CD4-positive, alpha-beta T cell treated with Interleukin-21 for 1 hour (primary cell): ENCODE measurements around the gene EMID1.

Experiments
- DNase-seq: peaks from one replicate; pipeline ENCODE4 v3.0.0-alpha.2; 2020

EMID1 gene

DNA sequence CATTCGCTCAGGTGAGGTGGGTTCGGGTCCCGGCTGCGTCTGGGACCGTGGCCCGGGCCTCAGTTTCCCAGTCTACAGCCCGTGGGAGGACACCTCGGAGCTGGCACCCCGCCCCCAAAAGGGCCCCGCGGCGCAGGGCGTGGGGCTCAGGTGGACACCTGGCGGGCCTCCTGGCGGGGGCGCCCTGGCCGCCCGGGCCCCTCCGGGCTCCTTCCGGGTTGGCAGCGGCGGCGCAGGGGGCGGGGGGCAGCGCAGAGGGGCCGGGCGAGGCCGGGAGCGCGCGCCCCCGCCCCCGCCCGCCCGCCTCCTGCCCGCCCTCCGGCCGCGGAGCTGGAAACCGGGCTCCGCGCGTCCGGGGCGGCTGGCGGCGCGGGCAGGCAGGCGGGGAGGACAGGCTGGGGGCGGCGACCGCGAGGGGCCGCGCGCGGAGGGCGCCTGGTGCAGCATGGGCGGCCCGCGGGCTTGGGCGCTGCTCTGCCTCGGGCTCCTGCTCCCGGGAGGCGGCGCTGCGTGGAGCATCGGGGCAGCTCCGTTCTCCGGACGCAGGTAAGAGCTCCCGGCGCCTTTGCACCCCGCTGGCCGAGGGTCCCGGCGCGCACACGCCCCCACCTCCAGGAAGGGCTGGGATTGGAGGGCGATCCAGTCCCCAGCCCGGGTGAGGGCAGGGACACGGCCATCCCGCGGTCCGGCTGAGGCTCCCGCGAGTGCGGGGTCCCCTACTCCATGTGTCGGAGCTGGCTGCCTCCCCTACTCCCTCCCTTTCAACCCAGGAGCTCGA, at the start of gene EMID1:
EMID1 (plus strand) TSS at position 303 of the 778 bp plus-strand sequence; CDS start at position 446, 143 bp downstream.
- peak; percentile 11 for DNase-seq

DNA sequence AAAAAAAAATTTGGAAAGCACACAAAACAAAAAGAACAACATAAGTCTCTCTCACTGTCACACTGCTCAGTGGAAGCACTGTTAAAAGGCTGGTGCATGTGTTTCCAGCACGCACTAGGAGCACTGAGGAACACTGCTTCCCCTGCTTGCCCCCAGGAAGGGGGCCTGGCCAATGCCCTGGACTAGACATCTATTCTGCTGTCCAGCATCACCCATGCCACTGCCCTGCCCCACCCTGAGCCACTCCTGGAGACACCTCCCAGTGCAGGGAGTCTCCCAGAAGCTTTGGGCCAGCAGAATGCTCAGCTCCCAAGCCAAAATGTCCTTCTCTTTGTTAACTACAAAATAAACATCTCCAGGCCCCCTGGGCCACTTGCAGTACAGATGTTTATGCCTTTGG, 49.7 kb upstream of the EMID1 start:
- no peak for DNase-seq

GRCh38 chr22:29156507-29156906, 49.2 kb upstream of the EMID1 start:
- no peak for DNase-seq

- no peak for DNase-seq
These were observed 47.7 kb upstream of the EMID1 start for GRCh38 chr22:29157759-29158535.

DNA sequence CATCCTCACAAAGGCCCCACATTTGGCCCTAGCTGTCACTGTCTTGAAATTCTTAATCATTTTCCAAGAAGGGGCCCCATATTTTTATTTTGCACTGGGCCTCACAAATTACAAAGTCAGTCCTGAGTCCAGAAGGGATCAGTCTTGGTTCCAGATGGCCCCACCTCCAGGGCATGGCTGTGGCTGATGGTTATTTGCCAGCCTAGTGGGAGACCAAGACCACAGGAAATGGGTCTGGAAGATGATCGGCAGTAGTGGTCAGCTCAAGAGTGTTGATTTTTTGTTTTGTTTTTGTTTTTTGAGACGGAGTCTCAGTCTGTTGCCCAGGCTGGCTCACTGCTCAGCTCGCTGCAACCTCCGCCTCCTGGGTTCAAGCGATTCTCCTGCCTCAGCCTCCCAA, 47.1 kb upstream of the EMID1 start:
- DNase-seq = no peak

DNA sequence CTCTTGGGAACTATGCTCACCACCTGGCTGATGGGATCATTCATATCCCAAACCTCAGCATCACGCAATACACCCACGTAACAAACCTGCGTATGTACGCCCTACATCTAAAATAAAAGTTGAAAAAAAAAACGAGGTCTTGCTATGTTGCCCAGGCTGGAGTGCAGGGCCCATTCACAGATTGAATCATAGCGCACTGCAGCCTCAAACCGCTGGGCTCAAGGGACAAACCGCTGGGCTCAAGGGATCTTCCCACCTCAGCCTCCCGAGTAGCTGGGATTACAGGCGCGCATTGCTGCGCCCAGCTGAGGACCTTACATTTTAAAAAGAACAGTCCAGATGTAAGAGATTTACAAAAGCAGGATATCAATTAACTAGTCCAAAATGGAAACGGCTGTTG, 41.9 kb upstream of the EMID1 start:
- DNase-seq = no peak

DNA sequence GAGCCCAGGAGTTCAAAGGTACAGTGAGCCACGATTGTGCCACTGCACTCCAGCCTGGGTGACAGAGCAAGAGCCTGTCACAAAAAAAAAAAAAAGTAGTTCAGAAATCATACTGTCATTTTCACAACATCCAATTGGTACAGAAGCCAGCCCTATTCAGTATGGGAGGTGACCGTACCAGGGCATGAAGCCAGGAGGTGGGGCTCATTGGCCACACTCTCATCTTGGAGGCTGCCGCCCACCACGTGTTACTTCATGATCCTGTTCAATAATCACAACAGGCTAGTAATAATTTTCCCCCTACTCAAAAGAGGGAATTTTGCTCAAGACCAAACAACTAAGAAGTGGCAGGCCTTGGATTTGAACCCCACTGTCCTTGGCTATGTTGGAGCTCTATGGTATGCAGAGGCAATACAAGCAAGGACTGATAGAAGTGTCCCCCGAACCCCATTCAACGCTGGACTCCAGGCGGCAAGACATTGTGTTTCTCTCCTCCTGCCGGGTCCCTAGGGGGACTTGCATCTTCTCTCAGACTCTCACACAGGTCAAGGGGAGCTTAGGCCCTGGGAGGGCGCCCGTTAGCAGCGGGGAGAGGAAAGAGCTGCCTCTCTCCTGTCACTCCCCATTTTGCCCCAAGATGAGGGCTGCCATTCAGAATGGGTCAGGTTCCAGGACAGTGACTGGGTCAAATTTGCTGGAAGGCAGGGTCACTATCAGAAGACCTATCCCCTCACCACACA, 40.2 kb upstream of the EMID1 start:
- DNase-seq = no peak

GRCh38 chr22:29166180-29166579, 39.5 kb upstream of the EMID1 start:
- no peak for DNase-seq

DNA sequence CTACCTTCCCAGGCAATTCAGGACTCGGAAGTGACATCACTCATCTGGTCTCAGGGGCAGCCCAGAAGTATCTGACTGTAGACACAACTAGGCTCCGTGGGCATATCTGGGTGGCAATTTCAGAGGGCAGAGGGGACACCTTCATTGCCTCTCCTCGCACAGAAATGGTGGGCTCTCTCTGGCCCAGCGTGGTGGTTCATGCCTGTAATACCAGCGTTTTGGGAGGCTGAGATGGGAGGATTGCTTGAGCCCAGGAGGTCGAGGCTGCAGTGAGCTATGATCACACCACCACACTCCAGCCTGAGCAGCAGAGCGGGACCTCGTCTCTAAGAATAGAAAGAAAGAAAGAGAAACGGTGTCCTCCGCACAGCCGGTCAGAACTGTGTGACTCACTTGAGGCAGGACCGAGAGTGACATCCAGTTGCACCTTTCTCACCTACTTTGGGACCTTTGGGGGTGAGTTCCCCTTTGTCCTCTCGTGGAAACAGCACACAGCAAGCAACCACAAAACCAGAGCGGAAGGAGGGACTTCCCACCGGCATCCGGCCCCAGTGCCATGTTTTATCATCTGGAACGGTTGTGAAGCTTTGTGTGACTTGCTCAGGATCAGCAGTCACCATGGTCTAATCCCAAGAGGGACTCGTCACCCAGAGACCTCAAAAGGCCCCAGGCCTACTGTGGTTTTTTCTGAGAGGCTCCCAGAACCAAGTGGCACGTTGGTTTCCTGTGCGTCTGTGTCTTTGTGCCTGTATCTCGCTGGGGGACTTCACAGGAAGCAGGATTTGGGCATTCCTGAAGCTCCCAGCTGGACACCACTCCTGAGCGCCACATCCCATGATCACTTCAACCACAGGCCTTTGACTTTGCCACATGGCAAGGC, 38.4 kb upstream of the EMID1 start:
- peak; percentile 34 for DNase-seq

- DNase-seq = no peak
These were observed 34.0 kb upstream of the EMID1 start for GRCh38 chr22:29171721-29172120.

- no peak for DNase-seq
These were observed 33.5 kb upstream of the EMID1 start for GRCh38 chr22:29172216-29172615.

DNA sequence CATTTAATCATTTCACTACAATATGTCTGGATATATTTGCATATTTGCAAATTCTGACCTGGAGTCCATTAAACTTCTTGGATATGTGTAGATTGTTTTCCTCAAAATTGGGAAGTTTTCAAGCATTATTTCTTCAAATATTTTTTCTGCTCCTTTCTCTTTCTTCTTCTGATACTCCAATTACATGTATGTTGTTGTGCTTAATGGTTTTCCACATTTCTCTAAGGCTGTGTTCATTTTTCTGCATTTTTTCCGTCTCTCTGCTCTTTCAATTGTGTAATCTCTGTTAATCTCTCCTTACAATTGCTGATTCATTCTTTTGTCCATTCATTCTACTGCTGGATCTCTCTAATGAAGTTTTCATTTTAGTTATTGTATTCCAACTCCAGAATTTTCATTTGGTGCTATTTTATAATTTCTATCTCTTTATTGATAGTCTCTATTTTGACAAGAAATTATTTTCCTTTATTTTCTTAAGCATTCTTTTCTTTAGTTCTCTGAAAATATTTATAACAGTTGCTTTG, 30.3 kb upstream of the EMID1 start:
- no peak for DNase-seq

DNA sequence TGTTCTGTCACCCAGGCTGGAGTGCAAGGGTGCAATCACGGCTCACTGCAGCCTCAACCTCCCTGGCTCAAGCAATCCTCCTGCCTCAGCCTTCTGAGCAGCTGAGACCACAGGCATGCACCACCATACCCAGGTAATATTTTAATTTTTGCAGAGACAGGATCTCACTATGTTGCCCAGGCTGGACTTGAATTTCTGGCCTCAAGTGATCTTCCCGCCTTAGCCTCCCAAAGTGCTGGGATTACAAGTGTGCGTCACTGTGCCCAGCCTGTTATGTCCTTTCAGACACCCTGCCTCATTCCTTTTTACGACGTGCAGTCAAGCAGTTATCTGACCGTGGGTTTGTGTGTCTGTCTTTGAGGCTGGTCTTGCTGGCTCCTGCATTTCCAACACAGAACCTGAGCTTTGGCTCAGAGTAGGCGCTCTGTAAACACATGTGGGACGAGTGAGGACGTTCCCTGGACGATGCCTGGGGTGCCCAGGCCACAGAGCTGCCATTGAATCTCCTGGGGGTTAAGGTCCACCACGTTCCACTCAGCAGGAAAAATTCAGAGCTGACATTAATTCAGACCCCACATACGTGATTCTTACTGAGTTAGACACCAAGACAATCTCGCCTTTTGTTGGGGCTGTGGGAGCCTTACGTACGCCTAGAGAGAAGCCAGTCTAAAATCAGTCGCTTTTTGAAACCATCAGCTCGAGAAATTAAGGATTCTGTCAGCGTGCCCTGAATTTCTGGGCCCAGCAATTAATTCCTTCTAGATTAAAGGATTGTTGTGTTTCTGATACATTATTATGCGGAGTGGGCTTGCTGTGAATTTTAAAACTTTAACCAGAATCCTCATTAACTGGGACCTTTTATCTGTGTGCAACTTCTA, 21.5 kb upstream of the EMID1 start:
- DNase-seq = no peak

DNA sequence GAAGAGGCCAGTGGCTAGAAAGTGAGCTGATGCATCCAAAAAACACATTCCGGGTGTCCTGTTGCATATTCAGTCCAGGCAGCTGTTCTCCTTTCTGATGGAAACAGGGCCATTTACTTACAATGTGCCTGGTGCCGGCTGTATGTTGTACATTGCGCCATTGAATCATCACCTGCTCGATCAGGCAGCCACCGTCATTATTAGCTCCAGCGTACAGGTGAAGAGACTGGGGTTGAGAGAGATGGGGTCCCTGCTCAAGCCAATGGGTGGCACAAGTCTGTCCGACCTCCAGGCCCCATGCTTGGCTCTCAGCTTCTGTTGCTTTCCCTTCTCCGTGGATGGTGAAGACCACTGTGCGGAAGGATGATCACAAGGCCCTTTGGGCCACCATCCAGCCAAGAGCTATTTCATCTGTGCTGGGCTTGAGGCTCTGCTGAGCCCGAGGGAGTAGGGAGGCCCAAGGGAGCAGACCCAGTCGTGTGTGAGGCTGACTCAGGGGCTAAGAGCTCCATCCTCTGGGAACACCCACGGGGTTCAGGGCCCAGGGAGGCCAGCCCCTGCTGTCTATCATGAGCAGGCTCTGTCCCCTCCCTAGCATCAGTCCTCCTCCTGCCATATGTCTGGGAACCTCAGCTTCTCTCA, 20.7 kb upstream of the EMID1 start:
- DNase-seq = no peak

DNA sequence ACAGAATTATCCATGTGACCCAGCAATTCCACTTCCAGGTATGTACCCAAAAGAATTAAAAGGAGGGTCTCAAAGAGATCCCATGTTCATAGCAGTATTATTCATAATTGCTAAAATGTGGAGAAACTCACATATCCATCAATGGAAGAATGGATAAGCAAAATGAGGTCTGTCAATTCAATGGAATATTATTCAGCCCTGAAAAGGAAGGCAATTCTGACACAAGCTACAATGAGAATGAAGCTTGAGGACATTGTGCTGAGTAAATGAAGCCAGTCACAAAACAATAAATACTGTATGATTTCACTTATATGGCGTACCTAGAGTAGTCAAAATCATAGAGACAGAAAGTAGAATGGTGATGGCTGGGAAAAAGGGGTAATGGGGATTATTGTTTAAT, 19.4 kb upstream of the EMID1 start:
- no peak for DNase-seq

- no peak for DNase-seq
These were observed 17.9 kb upstream of the EMID1 start for GRCh38 chr22:29187831-29188230.

- no peak for DNase-seq
These were observed 15.6 kb upstream of the EMID1 start for GRCh38 chr22:29190051-29190450.

- DNase-seq = no peak
These were observed 14.8 kb upstream of the EMID1 start for GRCh38 chr22:29190918-29191317.

GRCh38 chr22:29193021-29193420, 12.7 kb upstream of the EMID1 start:
- DNase-seq = no peak

GRCh38 chr22:29194184-29194583, 11.5 kb upstream of the EMID1 start:
- DNase-seq = no peak
